K562 (cell line): ENCODE results near the gene CD82. TPM values are rescaled to one million over a fixed set of nuclear protein-coding genes. Genes with fewer than 3 reads are reported as not detected.

Experiments used
- CBX8 ChIP-seq: fragments of 200-600 bp; sonication (generic); IDR thresholded peaks from 2 replicates; pipeline ENCODE4 v1.6.1; 2012; ENCODE audit warnings: borderline replicate concordance, mixed run types, low read depth, mild to moderate bottlenecking, moderate library complexity, mixed read lengths, low read length, control low read depth, inconsistent platforms; ENCODE audit not compliant: poor library complexity, severe bottlenecking; ENCODE audit errors: extremely low read depth
- CCNT2 ChIP-seq: IDR thresholded peaks from 2 replicates; pipeline ENCODE4 v1.6.1; 2011; ENCODE audit warnings: borderline replicate concordance, low read depth, mild to moderate bottlenecking, moderate library complexity, mixed read lengths, low read length; ENCODE audit not compliant: insufficient read length; ENCODE audit errors: extremely low read depth
- CSDE1 ChIP-seq, 2 experiments: fragments of 450-650 bp; IDR thresholded peaks; 2 replicates each; pipeline ENCODE4 v1.6.1; 2016; ENCODE audit warnings: mild to moderate bottlenecking in 1 of 2
- E2F6 ChIP-seq, 2 experiments: IDR thresholded peaks; 2 replicates each; pipeline ENCODE4 v1.6.1; 2011; ENCODE audit warnings: borderline replicate concordance in 1 of 2, control low read depth in 1 of 2, low read depth in 1 of 2, low read length in 1 of 2, mild to moderate bottlenecking in 1 of 2, mixed read lengths in 1 of 2, moderate library complexity in 1 of 2; ENCODE audit not compliant: insufficient read depth in 1 of 2, insufficient read length in 1 of 2, poor library complexity in 1 of 2, severe bottlenecking in 1 of 2; ENCODE audit errors: extremely low read depth in 1 of 2
- EHMT2 ChIP-seq: fragments of 450-650 bp; IDR thresholded peaks from 2 replicates; pipeline ENCODE4 v1.6.1; 2018; ENCODE audit warnings: antibody characterized with exemption
- JUN ChIP-seq, 2 experiments: sonication (generic) in 1 of 2; formaldehyde crosslinking in 1 of 2; IDR thresholded peaks; 2 replicates each; pipeline versions ENCODE4 v1.6.1 to v1.8.0; 2012 to 2022; ENCODE audit warnings: borderline replicate concordance in 2 of 2, mild to moderate bottlenecking in 2 of 2, improper control_type of control experiment in 1 of 2, low read depth in 1 of 2, low read length in 1 of 2, missing genetic modification reagents in 1 of 2
- PBX2 ChIP-seq, 2 experiments: IDR thresholded peaks in 1 of 2; conservative IDR thresholded peaks in 1 of 2; 2 replicates each; pipeline ENCODE4 v1.6.1; 2016; ENCODE audit warnings: low read depth in 2 of 2, mild to moderate bottlenecking in 1 of 2, missing compliant biosample characterization in 1 of 2, missing genetic modification characterization in 1 of 2, moderate library complexity in 1 of 2
- PHF8 ChIP-seq: fragments of 200-600 bp; sonication (generic); IDR thresholded peaks from 2 replicates; pipeline ENCODE4 v1.6.1; 2012; ENCODE audit warnings: mixed run types, mild to moderate bottlenecking, inconsistent platforms, low read length, moderate library complexity, borderline replicate concordance
- POLR2AphosphoS5 ChIP-seq: IDR thresholded peaks from 2 replicates; pipeline ENCODE4 v1.6.1; 2011; ENCODE audit warnings: mild to moderate bottlenecking, low read depth, low read length, moderate library complexity; ENCODE audit not compliant: control insufficient read depth, insufficient read depth
- PRMT5 ChIP-seq: sonication (generic); formaldehyde crosslinking; IDR thresholded peaks from 2 replicates; pipeline ENCODE4 v1.5.0; 2020; ENCODE audit warnings: missing genetic modification reagents
- SPI1 ChIP-seq: IDR thresholded peaks from 2 replicates; pipeline ENCODE4 v1.6.1; 2011; ENCODE audit warnings: low read depth, low read length, control low read depth, borderline replicate concordance
- TCF15 ChIP-seq: fragments of 250-450 bp; sonication (Bioruptor Pico); IDR thresholded peaks from 2 replicates; pipeline ENCODE4 v1.8.0; 2022; ENCODE audit warnings: moderate library complexity, mild to moderate bottlenecking, inconsistent platforms
- TFAP4 ChIP-seq: sonication (generic); formaldehyde crosslinking; IDR thresholded peaks from 2 replicates; pipeline ENCODE4 v1.8.0; 2022; ENCODE audit warnings: missing genetic modification reagents, mild to moderate bottlenecking, moderate library complexity, borderline replicate concordance
- ZNF77 ChIP-seq: fragments of 250-450 bp; sonication (Bioruptor Pico); IDR thresholded peaks from 2 replicates; pipeline ENCODE4 v1.5.0; 2020
- polyA plus RNA-seq, 8 experiments: library from polyadenylated mRNA; depleted of rRNA in 4 of 8; stranded (reverse) in 5 of 8; unstranded in 3 of 8; fragments of >200 nt; fragmentation: Nextera tagmentation in 2 of 8; fragmentation: Illumina TruSeq in 1 of 8; extraction: Ambion mirVana in 2 of 8; extraction: Trizol in 1 of 8; gene quantifications; 2 replicates each; pipeline versions ENCODE4 v1.2.1 to v1.2.3, GENCODE V29; 2011 to 2014; ENCODE audit warnings: inconsistent platforms in 1 of 8, missing spikeins in 1 of 8
- total RNA-seq, 7 experiments: library from RNA; depleted of rRNA in 6 of 7; stranded (reverse); fragments of >200 nt in 6 of 7; fragmentation: Illumina TruSeq in 2 of 7; extraction: Trizol in 2 of 7; gene quantifications; 2 replicates each; pipeline versions ENCODE4 v1.2.1 to v1.2.3, GENCODE V29; 2011 to 2021; ENCODE audit warnings: low replicate concordance in 1 of 7
- TF ChIP-seq, protein P1 (sequence below): fragments of 450-650 bp; formaldehyde crosslinking; IDR thresholded peaks from 2 replicates; pipeline ENCODE4 v1.4.0; 2020; ENCODE audit warnings: mild to moderate bottlenecking, moderate library complexity
- TF ChIP-seq, protein P2 (sequence below): fragments of 450-650 bp; formaldehyde crosslinking; IDR thresholded peaks from 2 replicates; pipeline ENCODE4 v1.4.0; 2022; ENCODE audit warnings: mild to moderate bottlenecking, moderate library complexity

CD82 gene
- total and polyA plus RNA-seq, 9 of the 15 experiments (the other 6 are each of a cell fraction or from before 2014, with no cell fraction given): 0.27 to 9.4 (median 3.0) TPM

DNA sequence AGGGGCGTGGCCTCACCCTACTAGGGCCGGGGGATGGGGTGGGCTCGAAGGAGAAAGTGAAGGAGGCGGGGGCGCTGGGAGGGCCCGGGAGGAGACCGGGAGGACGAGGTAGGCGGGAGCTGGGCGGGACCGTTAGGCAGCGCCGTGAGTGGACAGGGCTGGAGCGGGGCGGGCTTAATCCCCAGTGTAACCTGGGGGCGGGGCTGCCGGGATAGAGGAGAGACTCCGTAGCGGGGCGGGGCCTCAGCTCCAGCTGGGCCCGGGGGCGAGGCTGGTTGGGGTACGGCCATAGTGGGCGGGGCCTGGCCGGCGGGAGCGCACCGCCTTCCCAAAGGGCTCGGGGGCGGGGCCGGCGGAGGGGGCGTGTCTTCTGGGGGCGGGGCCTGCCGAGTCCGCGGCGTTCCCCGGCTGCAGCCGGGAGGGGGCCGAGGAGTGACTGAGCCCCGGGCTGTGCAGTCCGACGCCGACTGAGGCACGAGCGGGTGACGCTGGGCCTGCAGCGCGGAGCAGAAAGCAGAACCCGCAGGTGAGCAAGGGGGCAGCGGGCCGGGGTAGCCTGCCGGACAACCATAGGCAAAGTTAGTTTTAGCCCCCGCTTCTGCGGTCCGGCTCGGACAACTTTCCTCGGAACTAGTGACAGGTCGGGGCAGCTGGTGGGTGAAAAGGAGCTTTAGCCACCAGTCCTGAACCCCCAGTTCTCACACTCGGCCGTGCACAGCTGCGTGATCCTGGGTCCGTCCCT is at the start of gene CD82 (continued):
- TF ChIP-seq PHF8 (peak; percentile 59; the same call in 1 of the 2 replicates), EHMT2 (no peak), PBX2 (CRISPR knock-in tag; IDR thresholded peaks at IDR 0.05; ENCODE audit: low read depth) (no peak), PBX2 (tag; conservative IDR thresholded peaks at IDR 0.05; ENCODE audit: low read depth) (no peak), CSDE1 (IDR thresholded peaks at IDR 0.05) (no peak), JUN (IDR thresholded peaks at IDR 0.05; ENCODE audit: borderline replicate concordance, low read depth, low read length) (no peak), JUN (CRISPR knock-in tag; IDR thresholded peaks at IDR 0.05; ENCODE audit: borderline replicate concordance) (no peak), CBX8 (no peak), CCNT2 (peak; percentile 51), TCF15 (no peak), ZNF77 (CRISPR knock-in tag) (no peak), PRMT5 (no peak), POLR2AphosphoS5 (no peak), TFAP4 (CRISPR knock-in tag) (peak; percentile 99), SPI1 (0 out of 2 replicates have a peak, but pooled peaks have one; percentile 6), E2F6 (IDR thresholded peaks at IDR 0.05; ENCODE audit: borderline replicate concordance in 1 of 2, extremely low read depth in 1 of 2, insufficient read depth in 1 of 2, insufficient read length in 1 of 2, low read depth in 1 of 2, low read length in 1 of 2, poor library complexity in 1 of 2, severe bottlenecking in 1 of 2) (peak; percentile 48 to 79)
- TF ChIP-seq, protein P1, sequence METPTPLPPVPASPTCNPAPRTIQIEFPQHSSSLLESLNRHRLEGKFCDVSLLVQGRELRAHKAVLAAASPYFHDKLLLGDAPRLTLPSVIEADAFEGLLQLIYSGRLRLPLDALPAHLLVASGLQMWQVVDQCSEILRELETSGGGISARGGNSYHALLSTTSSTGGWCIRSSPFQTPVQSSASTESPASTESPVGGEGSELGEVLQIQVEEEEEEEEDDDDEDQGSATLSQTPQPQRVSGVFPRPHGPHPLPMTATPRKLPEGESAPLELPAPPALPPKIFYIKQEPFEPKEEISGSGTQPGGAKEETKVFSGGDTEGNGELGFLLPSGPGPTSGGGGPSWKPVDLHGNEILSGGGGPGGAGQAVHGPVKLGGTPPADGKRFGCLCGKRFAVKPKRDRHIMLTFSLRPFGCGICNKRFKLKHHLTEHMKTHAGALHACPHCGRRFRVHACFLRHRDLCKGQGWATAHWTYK (CRISPR knock-in tag): 0 out of 2 replicates have a peak, but pooled peaks have one; percentile 43
- TF ChIP-seq, protein P2, sequence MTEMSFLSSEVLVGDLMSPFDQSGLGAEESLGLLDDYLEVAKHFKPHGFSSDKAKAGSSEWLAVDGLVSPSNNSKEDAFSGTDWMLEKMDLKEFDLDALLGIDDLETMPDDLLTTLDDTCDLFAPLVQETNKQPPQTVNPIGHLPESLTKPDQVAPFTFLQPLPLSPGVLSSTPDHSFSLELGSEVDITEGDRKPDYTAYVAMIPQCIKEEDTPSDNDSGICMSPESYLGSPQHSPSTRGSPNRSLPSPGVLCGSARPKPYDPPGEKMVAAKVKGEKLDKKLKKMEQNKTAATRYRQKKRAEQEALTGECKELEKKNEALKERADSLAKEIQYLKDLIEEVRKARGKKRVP: no peak
